HCT116 (cell line): ENCODE data around the gene STX12. TPM values are rescaled to one million over a fixed set of nuclear protein-coding genes. Genes with fewer than 3 reads are reported as not detected.

Source experiments
- ATAC-seq: fragments of 200-7000 bp; cut with Tn5 transposase; 2 replicates; pipeline ENCODE4 v1.9.1; 2020; ENCODE audit warnings: mild to moderate bottlenecking, moderate library complexity
- BruUV-seq: library from RNA; stranded (reverse); fragments of 400-500 nt; replicated peaks from 2 replicates; lab custom pipeline; 2021; lab: Mats Ljungman, UMichigan
- CTCF ChIA-PET: fragments of 300-600 bp; sonication (Branson Sonifier 250); formaldehyde crosslinking; loops from one replicate; lab custom pipeline; 2021; ENCODE audit warnings: antibody characterized with exemption; lab: Charles Lee
- POLR2A ChIA-PET: fragments of 300-600, 350-600 bp; sonication (Branson Sonifier 250); formaldehyde crosslinking; loops from one replicate; lab custom pipeline; 2021; ENCODE audit warnings: antibody characterized with exemption; lab: Charles Lee
- RAD21 ChIA-PET, 2 experiments: fragments of 300-600 bp; sonication (Branson Sonifier 250); formaldehyde crosslinking; loops; one replicate each; lab custom pipeline; 2023; ENCODE audit warnings: low total read pairs in 2 of 2; ENCODE audit not compliant: uncharacterized antibody in 2 of 2, unreplicated experiment in 2 of 2, low non-redundant PET in 1 of 2; lab: Charles Lee
- DNase-seq: peaks from one replicate; pipeline ENCODE4 v3.0.0-alpha.2; 2010; ENCODE audit warnings: low read depth, low spot score
- H2AFZ ChIP-seq: fragments of 200-600 bp; shearing (Covaris generic), sonication (generic); 2 replicates; pipeline ENCODE4 v1.6.1; 2017; ENCODE audit warnings: low read depth, mixed run types, mixed read lengths, antibody characterized with exemption, low read length; ENCODE audit not compliant: poor library complexity, severe bottlenecking
- H3K27ac ChIP-seq: 2 replicates; pipeline ENCODE4 v1.5.1; 2012; ENCODE audit warnings: low read depth, low read length
- H3K27me3 ChIP-seq: fragments of 200-600 bp; sonication (generic); 2 replicates; pipeline ENCODE4 v1.6.1; 2016; ENCODE audit warnings: mixed run types, low read length, mixed read lengths; ENCODE audit not compliant: insufficient read depth
- H3K36me3 ChIP-seq, 2 experiments: fragments of 200-500 bp in 1 of 2; fragments of 200-600 bp in 1 of 2; sonication (Bioruptor generic) in 1 of 2; sonication (generic) in 1 of 2; 2 replicates each; pipeline versions ENCODE4 v1.5.1 to v1.6.1; 2014 to 2016; ENCODE audit warnings: low read length in 2 of 2, inconsistent platforms in 1 of 2, mixed read lengths in 1 of 2, mixed run types in 1 of 2; ENCODE audit not compliant: insufficient read depth in 2 of 2, control insufficient read depth in 1 of 2
- H3K4me1 ChIP-seq, 2 experiments: fragments of 200-600 bp in 1 of 2; sonication (generic) in 1 of 2; 2 replicates each; pipeline versions ENCODE4 v1.5.1 to v1.6.1; 2012 to 2017; ENCODE audit warnings: low read length in 2 of 2, inconsistent platforms in 1 of 2, mild to moderate bottlenecking in 1 of 2, mixed read lengths in 1 of 2, mixed run types in 1 of 2, moderate library complexity in 1 of 2; ENCODE audit not compliant: insufficient read depth in 2 of 2, control insufficient read depth in 1 of 2
- H3K4me2 ChIP-seq: fragments of 200-600 bp; sonication (generic); 2 replicates; pipeline ENCODE4 v1.6.1; 2017; ENCODE audit warnings: mixed run types, low read length, mixed read lengths
- H3K4me3 ChIP-seq, 2 experiments: fragments of 200-600 bp in 1 of 2; sonication (generic) in 1 of 2; replicated peaks in 1 of 2; 2 replicates each; pipeline ENCODE4 v1.5.1; 2011 to 2016; ENCODE audit warnings: low read length in 2 of 2, control low read depth in 1 of 2, low read depth in 1 of 2, mild to moderate bottlenecking in 1 of 2, mixed read lengths in 1 of 2, mixed run types in 1 of 2
- H3K79me2 ChIP-seq: fragments of 200-600 bp; sonication (generic); 2 replicates; pipeline ENCODE4 v1.6.1; 2017; ENCODE audit warnings: mild to moderate bottlenecking, mixed run types, low read length, moderate library complexity, mixed read lengths; ENCODE audit not compliant: insufficient read depth
- H3K9ac ChIP-seq: fragments of 200-600 bp; sonication (generic); 2 replicates; pipeline ENCODE4 v1.6.1; 2016; ENCODE audit warnings: low read length, mixed read lengths
- H3K9me2 ChIP-seq: fragments of 200-600 bp; sonication (generic), shearing (Covaris generic); 2 replicates; pipeline ENCODE4 v1.6.1; 2017; ENCODE audit warnings: mixed run types, mild to moderate bottlenecking, moderate library complexity; ENCODE audit not compliant: insufficient read depth
- H3K9me3 ChIP-seq, 2 experiments: fragments of 200-500 bp in 1 of 2; fragments of 200-600 bp in 1 of 2; sonication (Bioruptor generic) in 1 of 2; sonication (generic) in 1 of 2; 2 replicates each; pipeline ENCODE4 v1.6.1; 2014 to 2017; ENCODE audit warnings: low read length in 2 of 2, mixed read lengths in 2 of 2, inconsistent platforms in 1 of 2, low read depth in 1 of 2, mild to moderate bottlenecking in 1 of 2, mixed run types in 1 of 2, moderate library complexity in 1 of 2; ENCODE audit not compliant: control insufficient read depth in 1 of 2, insufficient read depth in 1 of 2
- H4K20me1 ChIP-seq: fragments of 200-600 bp; sonication (generic), shearing (Covaris generic); 2 replicates; pipeline ENCODE4 v1.6.1; 2017; ENCODE audit warnings: mixed run types, mild to moderate bottlenecking, moderate library complexity; ENCODE audit not compliant: insufficient read depth
- ATF3 ChIP-seq: IDR thresholded peaks from 2 replicates; pipeline ENCODE4 v1.6.1; 2012
- CBX3 ChIP-seq: IDR thresholded peaks from 2 replicates; pipeline ENCODE4 v1.6.1; 2012; ENCODE audit warnings: low read depth
- CEBPB ChIP-seq: IDR thresholded peaks from 2 replicates; pipeline ENCODE4 v1.6.1; 2012; ENCODE audit warnings: low read depth
- CTCF ChIP-seq, 3 experiments: fragments of 200-600 bp in 1 of 3; sonication (generic) in 1 of 3; IDR thresholded peaks in 2 of 3; conservative IDR thresholded peaks in 1 of 3; 2 replicates each; pipeline ENCODE4 v1.5.1; 2012 to 2017; ENCODE audit warnings: low read depth in 2 of 3, low read length in 2 of 3, antibody characterized with exemption in 1 of 3, borderline replicate concordance in 1 of 3, control low read depth in 1 of 3, mild to moderate bottlenecking in 1 of 3, mixed read lengths in 1 of 3, mixed run types in 1 of 3, moderate library complexity in 1 of 3; ENCODE audit not compliant: insufficient read depth in 1 of 3
- EGR1 ChIP-seq: IDR thresholded peaks from 2 replicates; pipeline ENCODE4 v1.6.1; 2012; ENCODE audit warnings: low read depth
- EZH2phosphoT487 ChIP-seq: fragments of 200-600 bp; IDR thresholded peaks from 2 replicates; pipeline ENCODE4 v1.6.1; 2018; ENCODE audit warnings: antibody characterized with exemption, borderline replicate concordance
- FOSL1 ChIP-seq: IDR thresholded peaks from 2 replicates; pipeline ENCODE4 v1.6.1; 2012; ENCODE audit warnings: low read depth
- JUND ChIP-seq: IDR thresholded peaks from 2 replicates; pipeline ENCODE4 v1.6.1; 2012
- MAX ChIP-seq: IDR thresholded peaks from 2 replicates; pipeline ENCODE4 v1.6.1; 2012
- REST ChIP-seq: IDR thresholded peaks from 2 replicates; pipeline ENCODE4 v1.6.1; 2012; ENCODE audit warnings: low read depth
- SIN3A ChIP-seq: IDR thresholded peaks from 2 replicates; pipeline ENCODE4 v1.6.1; 2012; ENCODE audit warnings: low read depth
- SP1 ChIP-seq: IDR thresholded peaks from 2 replicates; pipeline ENCODE4 v1.6.1; 2012; ENCODE audit warnings: low read depth
- SRF ChIP-seq: IDR thresholded peaks from 2 replicates; pipeline ENCODE4 v1.6.1; 2012; ENCODE audit warnings: low read depth
- ZFX ChIP-seq: fragments of 450-650 bp; IDR thresholded peaks from 2 replicates; pipeline ENCODE4 v1.6.1; 2017
- ZNF274 ChIP-seq: fragments of 200-500 bp; sonication (Bioruptor generic); IDR thresholded peaks from 2 replicates; pipeline ENCODE4 v1.6.1; 2014; ENCODE audit warnings: mild to moderate bottlenecking, low read depth, low read length, inconsistent platforms
- intact Hi-C: fragments of 100-400 bp; cut with micrococcal nuclease; formaldehyde crosslinking; loops from 2 replicates; pipeline ENCODE4 v1.10.0; 2022
- total RNA-seq: library from RNA; stranded (reverse); gene quantifications from one replicate; pipeline ENCODE4 v1.2.1, GENCODE V29; 2021; ENCODE audit not compliant: unreplicated experiment

The STX12 gene
- total RNA-seq, 1 experiment from 2014 or later, result 27.6 TPM

- TF ChIP-seq SP1, result no peak
- no peak for TF ChIP-seq CTCF (IDR thresholded peaks at IDR 0.05 in 2 of 3, conservative IDR thresholded peaks at IDR 0.05 in 1 of 3; ENCODE audit: borderline replicate concordance in 1 of 3, insufficient read depth in 1 of 3, low read depth in 2 of 3, low read length in 2 of 3)
- RAD21 ChIA-PET, result interaction anchor here in 1 of 2 experiments (0.7 kb wide), 1 partner anchor 201 kb away, joined by 4 read pairs; no protein-coding TSS in a partner anchor
- intact Hi-C loops, result no loop called here
- no peaks in the 10 kb centered on the region for H3K9me2 ChIP-seq
- no peaks in the 10 kb centered on the region for H3K27me3 ChIP-seq
- no peaks in the 10 kb centered on the region for H3K36me3 ChIP-seq
- H2AFZ ChIP-seq, result no peak overlapping the region
- no peak for DNase-seq
- peaks cover 5 to 12% of the 10 kb centered on the region in 2 experiments; a peak in 2 of 4 replicates for H3K4me1 ChIP-seq
- ATAC-seq, result no peak
- H3K27ac ChIP-seq, result no peak overlapping the region
- no peak overlapping the region for H3K4me3 ChIP-seq
- no TSS peak for BruUV-seq
- H3K9me3 ChIP-seq, result no peaks in the 10 kb centered on the region
- CTCF ChIA-PET, result no interaction called here
- H4K20me1 ChIP-seq, result no peaks in the 10 kb centered on the region
- no peak overlapping the region for H3K9ac ChIP-seq
- no peak overlapping the region for H3K4me2 ChIP-seq
- POLR2A ChIA-PET, result no interaction called here
- H3K79me2 ChIP-seq, result no peaks in the 10 kb centered on the region
Observed at GRCh38 chr1:27868932-27869718, 96.1 kb downstream of the STX12 start.

- H2AFZ ChIP-seq, result no peak overlapping the region
- DNase-seq (no peak), ATAC-seq (no peak)
- H3K4me1 ChIP-seq, result peaks cover 5 to 14% of the 10 kb centered on the region in 2 experiments; a peak in 3 of 4 replicates
- H3K36me3 ChIP-seq, result no peaks in the 10 kb centered on the region
- H4K20me1 ChIP-seq, result no peaks in the 10 kb centered on the region
- POLR2A ChIA-PET, result no interaction called here
- H3K9me3 ChIP-seq, result no peaks in the 10 kb centered on the region
- H3K79me2 ChIP-seq, result no peaks in the 10 kb centered on the region
- H3K9me2 ChIP-seq, result no peaks in the 10 kb centered on the region
- no peak overlapping the region for H3K27ac ChIP-seq
- H3K9ac ChIP-seq, result no peak overlapping the region
- H3K4me3 ChIP-seq, result no peak overlapping the region
- RAD21 ChIA-PET, result interaction anchor here in 1 of 2 experiments (0.7 kb wide), 1 partner anchor 201 kb away, joined by 4 read pairs; no protein-coding TSS in a partner anchor
- no peaks in the 10 kb centered on the region for H3K27me3 ChIP-seq
- no peak overlapping the region for H3K4me2 ChIP-seq
- intact Hi-C loops, result no loop called here
- CTCF ChIA-PET, result no interaction called here
- no TSS peak for BruUV-seq
- TF ChIP-seq SRF (no peak), REST (no peak), CEBPB (no peak), ZFX (no peak), SIN3A (no peak), EZH2phosphoT487 (no peak), JUND (no peak), EGR1 (no peak), ZNF274 (no peak), CBX3 (no peak), FOSL1 (no peak), ATF3 (no peak), MAX (no peak)
Observed at GRCh38 chr1:27869719-27870085, 96.7 kb downstream of the STX12 start.
